Central memory CD4-positive, alpha-beta T cell (primary cell): ENCODE data around the gene GPRIN2.
"Not testable (repeated sequence)": the region's sequence is repeated elsewhere in the genome, so short reads cannot be mapped to it uniquely, and the experiment has no call there.

Experiments used
- DNase-seq: peaks from one replicate; pipeline ENCODE4 v3.0.0; 2022

GPRIN2 gene

GRCh38 chr10:46517541-46517940, 38.9 kb downstream of the GPRIN2 start:
- no peak for DNase-seq

- DNase-seq: no peak
Measured at GRCh38 chr10:46516660-46517416, 39.6 kb downstream of the GPRIN2 start.

GRCh38 chr10:46515793-46516192, 40.7 kb downstream of the GPRIN2 start:
- DNase-seq: no peak

- no peak for DNase-seq
Measured at GRCh38 chr10:46515366-46515765, 41.1 kb downstream of the GPRIN2 start.

- no peak for DNase-seq
Measured at GRCh38 chr10:46514899-46515298, 41.6 kb downstream of the GPRIN2 start.

GRCh38 chr10:46514431-46514861, 42.0 kb downstream of the GPRIN2 start:
- no peak for DNase-seq

- not testable (repeated sequence) for DNase-seq
Measured at GRCh38 chr10:46513333-46513732, 43.1 kb downstream of the GPRIN2 start.

GRCh38 chr10:46512725-46513124, 43.7 kb downstream of the GPRIN2 start:
- not testable (repeated sequence) for DNase-seq

- not testable (repeated sequence) for DNase-seq
Measured at GRCh38 chr10:46512002-46512401, 44.5 kb downstream of the GPRIN2 start.
